ENCODE data around the gene TPRN. TPM values are rescaled to one million over a fixed set of nuclear protein-coding genes. Genes with fewer than 3 reads are reported as not detected.

Gene TPRN
- total RNA-seq, 1 experiment from 2014 or later = 23.0 TPM

DNA sequence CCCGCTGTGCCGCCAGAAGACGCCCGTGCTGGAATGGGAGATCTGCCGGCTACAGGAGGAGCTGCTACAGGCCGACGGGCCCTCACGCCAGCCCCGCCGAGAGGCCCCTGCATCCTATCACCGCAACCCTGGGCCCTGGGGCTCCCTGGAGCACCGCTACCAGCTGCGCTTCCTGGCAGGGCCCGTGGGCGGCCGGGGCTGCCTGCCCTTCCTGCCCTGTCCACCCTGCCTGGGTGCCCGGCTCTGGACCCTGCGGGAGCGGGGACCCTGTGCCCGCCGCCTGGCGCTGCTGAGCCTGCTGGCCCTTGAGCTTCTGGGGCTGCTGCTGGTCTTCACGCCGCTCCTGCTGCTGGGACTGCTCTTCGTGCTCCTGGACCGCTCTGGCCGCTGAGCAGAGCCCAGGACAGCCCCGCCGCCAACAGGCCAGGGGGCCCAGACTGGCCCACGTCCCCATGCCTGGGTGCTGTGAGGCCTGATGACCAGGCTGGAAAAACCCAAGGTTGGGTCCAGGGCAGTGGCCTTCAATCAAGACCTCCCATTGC, 17.7 kb upstream of the TPRN start:
- Histone ChIP-seq H3K27me3 (replicated peaks; ENCODE audit: insufficient read depth, low read depth, low read length, poor library complexity) (no peaks in the 10 kb centered on the region), H3K9me3 (ENCODE audit: low read depth, low read length, poor library complexity, severe bottlenecking) (no peaks in the 10 kb centered on the region), H3K4me1 (ENCODE audit: insufficient read depth, low read length, poor library complexity, severe bottlenecking) (peaks cover 9% of the 10 kb centered on the region), H3K4me3 (ENCODE audit: low read depth, low read length, poor library complexity, severe bottlenecking) (no peak overlapping the region), H3K27ac (ENCODE audit: low read depth, low read length, poor library complexity, severe bottlenecking) (peak overlapping the region; percentile 13), H3K36me3 (ENCODE audit: insufficient read depth, low read length, poor library complexity, severe bottlenecking) (peaks cover 5% of the 10 kb centered on the region)
- DNase-seq (ENCODE audit: low spot score) = no peak
- TF ChIP-seq, protein P1, sequence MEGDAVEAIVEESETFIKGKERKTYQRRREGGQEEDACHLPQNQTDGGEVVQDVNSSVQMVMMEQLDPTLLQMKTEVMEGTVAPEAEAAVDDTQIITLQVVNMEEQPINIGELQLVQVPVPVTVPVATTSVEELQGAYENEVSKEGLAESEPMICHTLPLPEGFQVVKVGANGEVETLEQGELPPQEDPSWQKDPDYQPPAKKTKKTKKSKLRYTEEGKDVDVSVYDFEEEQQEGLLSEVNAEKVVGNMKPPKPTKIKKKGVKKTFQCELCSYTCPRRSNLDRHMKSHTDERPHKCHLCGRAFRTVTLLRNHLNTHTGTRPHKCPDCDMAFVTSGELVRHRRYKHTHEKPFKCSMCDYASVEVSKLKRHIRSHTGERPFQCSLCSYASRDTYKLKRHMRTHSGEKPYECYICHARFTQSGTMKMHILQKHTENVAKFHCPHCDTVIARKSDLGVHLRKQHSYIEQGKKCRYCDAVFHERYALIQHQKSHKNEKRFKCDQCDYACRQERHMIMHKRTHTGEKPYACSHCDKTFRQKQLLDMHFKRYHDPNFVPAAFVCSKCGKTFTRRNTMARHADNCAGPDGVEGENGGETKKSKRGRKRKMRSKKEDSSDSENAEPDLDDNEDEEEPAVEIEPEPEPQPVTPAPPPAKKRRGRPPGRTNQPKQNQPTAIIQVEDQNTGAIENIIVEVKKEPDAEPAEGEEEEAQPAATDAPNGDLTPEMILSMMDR (conservative IDR thresholded peaks at IDR 0.05; ENCODE audit: low read depth, low read length) = no peak
- no peak for TF ChIP-seq EZH2 (IDR thresholded peaks at IDR 0.05; ENCODE audit: borderline replicate concordance, low read depth, low read length, poor library complexity, severe bottlenecking)
- intact Hi-C loops (cut with micrococcal nuclease; ENCODE audit: unreplicated experiment) = no loop called here
- no TSS peak for BruUV-seq (replicated peaks)
- CTCF ChIA-PET = no interaction called here
- POLR2A ChIA-PET (ENCODE audit: low non-redundant PET) = no interaction called here

DNA sequence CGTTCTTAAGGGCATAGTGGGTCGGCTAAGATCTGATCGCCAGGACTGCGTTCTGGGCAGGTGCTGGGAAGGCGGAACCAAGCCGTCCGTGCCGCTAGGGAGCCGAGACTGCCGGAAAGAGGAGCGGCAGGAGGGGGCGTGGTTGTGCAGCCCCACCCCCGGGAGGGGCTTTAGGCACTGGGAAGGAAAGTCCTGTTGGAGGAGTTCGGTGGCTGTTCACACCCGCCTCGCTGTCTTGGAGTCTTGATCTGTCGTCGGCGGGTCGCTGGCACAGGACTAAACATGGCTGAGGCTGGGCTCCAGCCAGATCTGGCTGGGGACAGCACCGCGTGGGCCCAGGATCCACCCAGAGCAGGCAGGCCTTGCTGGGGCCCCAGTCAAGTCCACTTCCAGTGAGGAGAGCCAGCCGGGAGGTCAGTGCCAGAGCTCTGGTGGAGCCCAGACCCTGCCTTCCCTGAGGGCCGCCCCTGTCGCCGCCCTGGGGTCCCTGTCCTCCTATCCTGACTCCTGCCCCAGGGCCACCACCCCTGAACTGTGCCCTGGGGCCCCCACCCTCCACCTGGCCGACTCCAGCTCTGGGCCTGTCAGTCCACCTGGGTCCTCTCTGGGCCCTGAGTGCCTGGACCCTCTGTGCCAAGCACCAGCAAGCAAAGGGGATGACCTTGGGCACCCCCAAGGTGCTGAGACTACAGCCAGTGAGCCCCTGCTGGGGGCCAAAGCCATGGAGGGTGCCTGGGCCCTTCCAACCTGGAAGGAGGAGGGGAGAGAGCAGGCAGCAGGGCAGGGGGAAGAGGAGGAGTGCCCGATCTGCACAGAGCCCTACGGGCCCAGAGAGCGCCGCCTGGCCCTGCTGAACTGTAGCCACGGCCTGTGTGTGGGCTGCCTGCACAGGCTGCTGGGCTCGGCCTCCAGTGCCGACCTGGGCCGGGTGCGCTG, 17.0 kb upstream of the TPRN start:
- intact Hi-C loops (cut with micrococcal nuclease; ENCODE audit: unreplicated experiment) = no loop called here
- BruUV-seq (replicated peaks) = no TSS peak

DNA sequence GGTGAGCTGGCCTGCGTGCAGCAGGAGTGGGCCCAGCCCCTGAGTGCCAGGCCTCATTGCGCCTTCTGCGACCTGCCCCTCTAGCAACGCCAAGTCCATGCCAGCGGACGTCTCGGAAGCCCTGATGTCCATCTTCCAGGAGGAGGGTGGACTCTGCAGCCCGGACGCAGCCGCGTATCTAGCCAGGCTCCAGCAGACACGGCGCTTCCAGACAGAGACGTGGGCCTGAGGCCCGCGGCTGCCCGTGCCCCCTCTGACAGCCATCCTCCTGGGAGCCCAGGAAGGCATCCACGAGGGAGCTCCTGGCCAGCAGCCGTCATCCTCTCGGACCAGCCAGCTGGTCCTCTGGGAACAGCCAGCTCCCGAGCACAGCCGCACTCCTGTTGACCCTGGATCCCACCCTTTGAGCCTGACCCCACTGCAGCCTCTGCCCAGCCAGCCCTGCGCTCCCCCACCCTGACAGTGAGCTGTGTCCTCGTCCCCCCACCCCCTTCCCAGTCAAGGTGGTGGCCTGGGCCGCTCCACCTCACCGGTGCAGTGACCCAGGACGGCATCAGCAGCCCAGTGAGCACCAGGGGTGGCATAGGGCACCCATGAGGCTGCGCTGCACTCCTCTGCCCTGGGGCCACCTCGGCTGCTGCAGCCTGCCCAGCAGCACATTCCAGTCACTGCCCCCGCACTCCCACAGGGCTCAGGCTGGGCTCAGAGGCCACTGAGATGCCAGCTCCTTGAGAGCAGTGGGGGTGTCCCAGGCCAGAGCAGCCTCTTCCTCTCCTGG, 15.8 kb upstream of the TPRN start:
- Histone ChIP-seq H3K36me3 (ENCODE audit: insufficient read depth, low read length, poor library complexity, severe bottlenecking) (peaks cover 5% of the 10 kb centered on the region), H3K27me3 (replicated peaks; ENCODE audit: insufficient read depth, low read depth, low read length, poor library complexity) (no peaks in the 10 kb centered on the region), H3K4me3 (ENCODE audit: low read depth, low read length, poor library complexity, severe bottlenecking) (peak overlapping the region; percentile 30), H3K4me1 (ENCODE audit: insufficient read depth, low read length, poor library complexity, severe bottlenecking) (no peaks in the 10 kb centered on the region), H3K27ac (ENCODE audit: low read depth, low read length, poor library complexity, severe bottlenecking) (no peak overlapping the region), H3K9me3 (ENCODE audit: low read depth, low read length, poor library complexity, severe bottlenecking) (no peaks in the 10 kb centered on the region)
- intact Hi-C loops (cut with micrococcal nuclease; ENCODE audit: unreplicated experiment) = no loop called here
- no peak for TF ChIP-seq EZH2 (IDR thresholded peaks at IDR 0.05; ENCODE audit: borderline replicate concordance, low read depth, low read length, poor library complexity, severe bottlenecking)
- TF ChIP-seq, protein P1 (conservative IDR thresholded peaks at IDR 0.05; ENCODE audit: low read depth, low read length) = no peak
- no TSS peak for BruUV-seq (replicated peaks)
- CTCF ChIA-PET = interaction anchor here (0.5 to 0.6 kb wide), 2 partner anchors 54 to 448 kb away, joined by 3 to 8 read pairs; no protein-coding TSS in a partner anchor
- DNase-seq (ENCODE audit: low spot score) = no peak
- POLR2A ChIA-PET (ENCODE audit: low non-redundant PET) = no interaction called here

More for the DNA sequence above, 17.0 kb upstream of the TPRN start:
- H3K27ac ChIP-seq (ENCODE audit: low read depth, low read length, poor library complexity, severe bottlenecking) = peak overlapping the region; percentile 13
- POLR2A ChIA-PET (ENCODE audit: low non-redundant PET) = no interaction called here
- DNase-seq (ENCODE audit: low spot score) = peak; percentile 88
- TF ChIP-seq, protein P1 (conservative IDR thresholded peaks at IDR 0.05; ENCODE audit: low read depth, low read length) = no peak
- TF ChIP-seq EZH2 (IDR thresholded peaks at IDR 0.05; ENCODE audit: borderline replicate concordance, low read depth, low read length, poor library complexity, severe bottlenecking) = no peak
- H3K36me3 ChIP-seq (ENCODE audit: insufficient read depth, low read length, poor library complexity, severe bottlenecking) = peaks cover 5% of the 10 kb centered on the region
- CTCF ChIA-PET = interaction anchor here (0.6 kb wide), 1 partner anchor 55 kb away, joined by 8 read pairs; no protein-coding TSS in a partner anchor
- no peaks in the 10 kb centered on the region for H3K27me3 ChIP-seq (replicated peaks; ENCODE audit: insufficient read depth, low read depth, low read length, poor library complexity)
- peak overlapping the region; percentile 30 for H3K4me3 ChIP-seq (ENCODE audit: low read depth, low read length, poor library complexity, severe bottlenecking)
- H3K4me1 ChIP-seq (ENCODE audit: insufficient read depth, low read length, poor library complexity, severe bottlenecking) = peaks cover 3% of the 10 kb centered on the region
- H3K9me3 ChIP-seq (ENCODE audit: low read depth, low read length, poor library complexity, severe bottlenecking) = no peaks in the 10 kb centered on the region
